Left ventricle myocardium inferior (tissue), 1 donor: ENCODE results near the gene CCDC8. TPM values are rescaled to one million over a fixed set of nuclear protein-coding genes. Genes with fewer than 3 reads are reported as not detected.

ENCODE experiments used
- DNase-seq: peaks from one replicate; pipeline ENCODE4 v3.0.0-alpha.2; 2020
- H3K27ac ChIP-seq: fragments of 200-600 bp; replicated peaks from 2 replicates; pipeline ENCODE4 v1.8.0; 2021
- H3K27me3 ChIP-seq: fragments of 200-600 bp; 2 replicates; pipeline ENCODE4 v1.8.0; 2021; ENCODE audit warnings: low read depth
- H3K36me3 ChIP-seq: fragments of 200-600 bp; 2 replicates; pipeline ENCODE4 v1.8.0; 2021
- H3K4me1 ChIP-seq: fragments of 200-600 bp; 2 replicates; pipeline ENCODE4 v1.8.0; 2021
- H3K4me3 ChIP-seq: fragments of 200-600 bp; 2 replicates; pipeline ENCODE4 v1.8.0; 2021; ENCODE audit warnings: mild to moderate bottlenecking, moderate library complexity
- H3K9me3 ChIP-seq: fragments of 200-600 bp; replicated peaks from 2 replicates; pipeline ENCODE4 v1.8.0; 2021
- CTCF ChIP-seq: fragments of 200-600 bp; IDR thresholded peaks from 2 replicates; pipeline ENCODE4 v1.8.0; 2021; ENCODE audit warnings: antibody characterized with exemption, mild to moderate bottlenecking, borderline replicate concordance
- intact Hi-C: fragments of 100-400 bp; cut with micrococcal nuclease; formaldehyde crosslinking; loops from one replicate; pipeline ENCODE4 v1.11.0; 2022
- total RNA-seq: library from RNA; stranded (reverse); fragmentation: NEBNext Ultra II Directional; extraction: Animal tissue kit (Norgen Biotek cat#: 25700); gene quantifications from one replicate; pipeline ENCODE4 v1.2.1, GENCODE V29; 2021
- donor health status: DM: no; HTN: yes; CAD: no; lungs with severe emphysema.

The CCDC8 gene
- total RNA-seq, 1 donor from 2014 or later = 30.8 TPM

- TF ChIP-seq CTCF = no peak
- intact Hi-C loops = loop anchor here (10.0 kb wide), 1 partner anchor 124 kb away; no protein-coding TSS in a partner anchor
- Histone ChIP-seq H3K36me3 (peaks cover 55% of the 10 kb centered on the region), H3K9me3 (no peaks in the 10 kb centered on the region), H3K4me3 (no peak overlapping the region), H3K27me3 (no peaks in the 10 kb centered on the region), H3K4me1 (no peaks in the 10 kb centered on the region), H3K27ac (no peak overlapping the region)
- no peak for DNase-seq
Observed at GRCh38 chr19:46390866-46391265, 22.5 kb downstream of the CCDC8 start.

GRCh38 chr19:46390121-46390858 lies 23.1 kb downstream of the CCDC8 start:
- no peak for DNase-seq
- H3K27ac ChIP-seq = no peak overlapping the region
- H3K4me3 ChIP-seq = no peak overlapping the region
- no peaks in the 10 kb centered on the region for H3K4me1 ChIP-seq
- intact Hi-C loops = loop anchor here (10.0 kb wide), 1 partner anchor 125 kb away; no protein-coding TSS in a partner anchor
- no peaks in the 10 kb centered on the region for H3K9me3 ChIP-seq
- H3K36me3 ChIP-seq = peaks cover 61% of the 10 kb centered on the region
- TF ChIP-seq CTCF = no peak
- no peaks in the 10 kb centered on the region for H3K27me3 ChIP-seq

GRCh38 chr19:46388311-46389095 lies 24.9 kb downstream of the CCDC8 start:
- no peak overlapping the region for H3K27ac ChIP-seq
- DNase-seq = no peak
- intact Hi-C loops = no loop called here
- peaks cover 17% of the 10 kb centered on the region for H3K4me1 ChIP-seq
- H3K27me3 ChIP-seq = no peaks in the 10 kb centered on the region
- TF ChIP-seq CTCF = no peak
- H3K36me3 ChIP-seq = peaks cover 75% of the 10 kb centered on the region
- H3K4me3 ChIP-seq = no peak overlapping the region
- no peaks in the 10 kb centered on the region for H3K9me3 ChIP-seq

- no peak for TF ChIP-seq CTCF
- intact Hi-C loops = no loop called here
- Histone ChIP-seq H3K4me1 (peaks cover 25% of the 10 kb centered on the region), H3K36me3 (peaks cover 80% of the 10 kb centered on the region), H3K4me3 (no peak overlapping the region), H3K9me3 (no peaks in the 10 kb centered on the region), H3K27me3 (no peaks in the 10 kb centered on the region), H3K27ac (no peak overlapping the region)
- no peak for DNase-seq
Observed at GRCh38 chr19:46387713-46388130, 25.6 kb downstream of the CCDC8 start.

GRCh38 chr19:46386996-46387712 lies 26.2 kb downstream of the CCDC8 start:
- intact Hi-C loops = no loop called here
- H3K27ac ChIP-seq = no peak overlapping the region
- H3K4me3 ChIP-seq = no peak overlapping the region
- peaks cover 82% of the 10 kb centered on the region for H3K36me3 ChIP-seq
- TF ChIP-seq CTCF = no peak
- no peaks in the 10 kb centered on the region for H3K9me3 ChIP-seq
- DNase-seq = no peak
- no peaks in the 10 kb centered on the region for H3K27me3 ChIP-seq
- H3K4me1 ChIP-seq = peaks cover 25% of the 10 kb centered on the region
